ENCODE data around the gene TAF11L11.
"Not testable (repeated sequence)": the region's sequence is repeated elsewhere in the genome, so short reads cannot be mapped to it uniquely, and the experiment has no call there.

The TAF11L11 gene

GRCh38 chr5:17603880-17604279, at the start of gene TAF11L11:
Gene TAF11L11 (plus strand): TSS chr5:17604183.
- not testable (repeated sequence) for H3K4me1 ChIP-seq (ENCODE audit: control insufficient read depth, low read length); H3K4me3 ChIP-seq (ENCODE audit: low read length); H4K20me1 ChIP-seq (ENCODE audit: control insufficient read depth, insufficient read depth, low read depth, low read length); H3K9me3 ChIP-seq (ENCODE audit: control insufficient read depth, insufficient read depth, low read length); H3K36me3 ChIP-seq (ENCODE audit: control insufficient read depth, low read length); H3F3A ChIP-seq (ENCODE audit: control insufficient read depth, insufficient read depth); H3K27ac ChIP-seq (ENCODE audit: low read depth, low read length); H3K27me3 ChIP-seq (ENCODE audit: control insufficient read depth, low read length); H3K9me2 ChIP-seq (replicated peaks; ENCODE audit: control insufficient read depth, low read length); H3K79me2 ChIP-seq (ENCODE audit: control insufficient read depth, low read length); H3K4me2 ChIP-seq (ENCODE audit: low read length)

GRCh38 chr5:17585658-17586057, 18.3 kb upstream of the TAF11L11 start, which contains the start of gene TAF11L7:
Gene TAF11L7 (minus strand): TSS chr5:17585758.
- H3F3A ChIP-seq (ENCODE audit: control insufficient read depth, insufficient read depth); H3K79me2 ChIP-seq (ENCODE audit: control insufficient read depth, low read length); H3K4me1 ChIP-seq (ENCODE audit: control insufficient read depth, low read length); H3K9me2 ChIP-seq (replicated peaks; ENCODE audit: control insufficient read depth, low read length); H3K36me3 ChIP-seq (ENCODE audit: control insufficient read depth, low read length); H3K4me2 ChIP-seq (ENCODE audit: low read length); H3K27me3 ChIP-seq (ENCODE audit: control insufficient read depth, low read length); H3K4me3 ChIP-seq (ENCODE audit: low read length); H3K9me3 ChIP-seq (ENCODE audit: control insufficient read depth, insufficient read depth, low read length); H3K27ac ChIP-seq (ENCODE audit: low read depth, low read length); H4K20me1 ChIP-seq (ENCODE audit: control insufficient read depth, insufficient read depth, low read depth, low read length): not testable (repeated sequence)

GRCh38 chr5:17590860-17591259, 13.1 kb upstream of the TAF11L11 start, which contains the start of gene TAF11L8:
Gene TAF11L8 (minus strand): TSS chr5:17590960.
- H4K20me1 ChIP-seq (ENCODE audit: control insufficient read depth, insufficient read depth, low read depth, low read length); H3K9me3 ChIP-seq (ENCODE audit: control insufficient read depth, insufficient read depth, low read length); H3F3A ChIP-seq (ENCODE audit: control insufficient read depth, insufficient read depth); H3K27ac ChIP-seq (ENCODE audit: low read depth, low read length); H3K79me2 ChIP-seq (ENCODE audit: control insufficient read depth, low read length); H3K4me1 ChIP-seq (ENCODE audit: control insufficient read depth, low read length); H3K36me3 ChIP-seq (ENCODE audit: control insufficient read depth, low read length); H3K4me2 ChIP-seq (ENCODE audit: low read length); H3K27me3 ChIP-seq (ENCODE audit: control insufficient read depth, low read length); H3K9me2 ChIP-seq (replicated peaks; ENCODE audit: control insufficient read depth, low read length); H3K4me3 ChIP-seq (ENCODE audit: low read length): not testable (repeated sequence)

- H4K20me1 ChIP-seq (ENCODE audit: control insufficient read depth, insufficient read depth, low read depth, low read length); H3K36me3 ChIP-seq (ENCODE audit: control insufficient read depth, low read length); H3K9me2 ChIP-seq (replicated peaks; ENCODE audit: control insufficient read depth, low read length): not testable (repeated sequence)
Observed at GRCh38 chr5:17594255-17594654, 9.7 kb upstream of the TAF11L11 start, which contains the start of gene TAF11L9. Gene TAF11L9 (minus strand): TSS chr5:17594394.

GRCh38 chr5:17597728-17598127, 6.3 kb upstream of the TAF11L11 start, which contains the start of gene TAF11L10:
Gene TAF11L10 (minus strand): TSS chr5:17597828.
- H3K4me3 ChIP-seq (ENCODE audit: low read length); H3K4me2 ChIP-seq (ENCODE audit: low read length); H3K9me2 ChIP-seq (replicated peaks; ENCODE audit: control insufficient read depth, low read length); H3K9me3 ChIP-seq (ENCODE audit: control insufficient read depth, insufficient read depth, low read length); H3K79me2 ChIP-seq (ENCODE audit: control insufficient read depth, low read length); H3K4me1 ChIP-seq (ENCODE audit: control insufficient read depth, low read length); H3K27me3 ChIP-seq (ENCODE audit: control insufficient read depth, low read length); H3K36me3 ChIP-seq (ENCODE audit: control insufficient read depth, low read length); H3F3A ChIP-seq (ENCODE audit: control insufficient read depth, insufficient read depth); H3K27ac ChIP-seq (ENCODE audit: low read depth, low read length); H4K20me1 ChIP-seq (ENCODE audit: control insufficient read depth, insufficient read depth, low read depth, low read length): not testable (repeated sequence)

More at GRCh38 chr5:17594255-17594654, 9.7 kb upstream of the TAF11L11 start, which contains the start of gene TAF11L9:
- H3K27me3 ChIP-seq (ENCODE audit: control insufficient read depth, low read length); H3K79me2 ChIP-seq (ENCODE audit: control insufficient read depth, low read length); H3K4me3 ChIP-seq (ENCODE audit: low read length); H3F3A ChIP-seq (ENCODE audit: control insufficient read depth, insufficient read depth); H3K4me1 ChIP-seq (ENCODE audit: control insufficient read depth, low read length); H3K9me3 ChIP-seq (ENCODE audit: control insufficient read depth, insufficient read depth, low read length); H3K27ac ChIP-seq (ENCODE audit: low read depth, low read length); H3K4me2 ChIP-seq (ENCODE audit: low read length): not testable (repeated sequence)

GRCh38 chr5:17604951-17605350, 968 bp downstream of the TAF11L11 start:
- H3K27me3 ChIP-seq (ENCODE audit: control insufficient read depth, low read length): no peaks in the 10 kb centered on the region

GRCh38 chr5:17607461-17607860, 3.5 kb downstream of the TAF11L11 start:
- H3K4me2 ChIP-seq (ENCODE audit: low read length); H3K9me3 ChIP-seq (ENCODE audit: control insufficient read depth, insufficient read depth, low read length); H3F3A ChIP-seq (ENCODE audit: control insufficient read depth, insufficient read depth); H3K9me2 ChIP-seq (replicated peaks; ENCODE audit: control insufficient read depth, low read length); H3K4me1 ChIP-seq (ENCODE audit: control insufficient read depth, low read length); H3K4me3 ChIP-seq (ENCODE audit: low read length); H3K27me3 ChIP-seq (ENCODE audit: control insufficient read depth, low read length); H4K20me1 ChIP-seq (ENCODE audit: control insufficient read depth, insufficient read depth, low read depth, low read length); H3K27ac ChIP-seq (ENCODE audit: low read depth, low read length); H3K79me2 ChIP-seq (ENCODE audit: control insufficient read depth, low read length); H3K36me3 ChIP-seq (ENCODE audit: control insufficient read depth, low read length): not testable (repeated sequence)

More at GRCh38 chr5:17604951-17605350, 968 bp downstream of the TAF11L11 start:
- Histone ChIP-seq H3K27ac (ENCODE audit: low read depth, low read length) (no peak overlapping the region), H3K79me2 (ENCODE audit: control insufficient read depth, low read length) (no peaks in the 10 kb centered on the region), H3K36me3 (ENCODE audit: control insufficient read depth, low read length) (no peaks in the 10 kb centered on the region), H4K20me1 (ENCODE audit: control insufficient read depth, insufficient read depth, low read depth, low read length) (no peaks in the 10 kb centered on the region), H3K9me2 (replicated peaks; ENCODE audit: control insufficient read depth, low read length) (no peaks in the 10 kb centered on the region), H3K9me3 (ENCODE audit: control insufficient read depth, insufficient read depth, low read length) (no peaks in the 10 kb centered on the region), H3K4me1 (ENCODE audit: control insufficient read depth, low read length) (no peaks in the 10 kb centered on the region), H3K4me2 (ENCODE audit: low read length) (no peak overlapping the region), H3F3A (ENCODE audit: control insufficient read depth, insufficient read depth) (no peaks in the 10 kb centered on the region), H3K4me3 (ENCODE audit: low read length) (no peak overlapping the region)
- TF ChIP-seq CTCF (IDR thresholded peaks at IDR 0.05; ENCODE audit: low read depth, low read length, poor library complexity, severe bottlenecking) (no peak), EZH2phosphoT487 (IDR thresholded peaks at IDR 0.05; ENCODE audit: borderline replicate concordance, low read length) (no peak)
